Thyroid gland (tissue), 4 donors: Measurements from ENCODE around the gene HTD2. TPM values are rescaled to one million over a fixed set of nuclear protein-coding genes. Genes with fewer than 3 reads are reported as not detected.
"Not testable (repeated sequence)": the region's sequence is repeated elsewhere in the genome, so short reads cannot be mapped to it uniquely, and the experiment has no call there.

Experiments
- DNase-seq, 2 donors: peaks; one replicate each; pipeline ENCODE4 v3.0.0-alpha.2; 2019
- H3K27ac ChIP-seq, 3 donors: fragments of 200-600 bp; sonication (generic); 1 replicate in 2 of 3; 2 replicates in 1 of 3; pipeline ENCODE4 v1.5.1; 2016 to 2019; ENCODE audit warnings: mild to moderate bottlenecking in 1 of 3, moderate library complexity in 1 of 3
- H3K27me3 ChIP-seq: fragments of 200-600 bp; sonication (generic); one replicate; pipeline ENCODE4 v1.5.1; 2019
- H3K36me3 ChIP-seq, 2 donors: fragments of 200-600 bp; sonication (generic); one replicate each; pipeline ENCODE4 v1.5.1; 2016 to 2019
- H3K4me1 ChIP-seq, 2 donors: fragments of 200-600 bp; sonication (generic); one replicate each; pipeline ENCODE4 v1.5.1; 2017 to 2019
- H3K4me3 ChIP-seq, 3 donors: fragments of 200-600 bp; sonication (generic); replicated peaks in 1 of 3; 1 replicate in 2 of 3; 2 replicates in 1 of 3; pipeline ENCODE4 v1.5.1; 2016; ENCODE audit warnings: mild to moderate bottlenecking in 1 of 3
- H3K9me3 ChIP-seq: fragments of 200-600 bp; sonication (generic); one replicate; pipeline ENCODE4 v1.5.1; 2017
- POLR2A ChIP-seq, 2 donors: fragments of 450-650 bp; IDR thresholded peaks; one replicate each; pipeline ENCODE4 v1.6.1; 2017; ENCODE audit warnings: antibody characterized with exemption in 2 of 2, mild to moderate bottlenecking in 2 of 2, moderate library complexity in 1 of 2
- whole genome bisulfite sequencing, 2 donors: methylation state at CpG; one replicate each; pipeline ENCODE4 v1.1.5; 2017; 5-methylcytosine and 5-hydroxymethylcytosine counted together
- intact Hi-C: fragments of 100-400 bp; cut with DNase I; formaldehyde crosslinking; loops from one replicate; pipeline ENCODE4 v1.15.1; 2023
- total RNA-seq, 4 donors: library from RNA; depleted of rRNA; stranded (reverse); fragments of >200 nt; gene quantifications; one replicate each; pipeline ENCODE4 v1.2.3, GENCODE V29; 2016
- TF ChIP-seq, protein P1 (sequence below), 6 experiments: fragments of 200-600 bp in 3 of 6; fragments of 450-650 bp in 3 of 6; sonication (generic) in 3 of 6; IDR thresholded peaks; one replicate each; pipeline ENCODE4 v1.5.1; 2016 to 2019; ENCODE audit warnings: antibody characterized with exemption in 6 of 6, mild to moderate bottlenecking in 2 of 6, inconsistent platforms in 1 of 6, moderate library complexity in 1 of 6

HTD2 gene
- total RNA-seq, 4 donors from 2014 or later, result 8.4 to 19.8 (median 18.6) TPM

DNA sequence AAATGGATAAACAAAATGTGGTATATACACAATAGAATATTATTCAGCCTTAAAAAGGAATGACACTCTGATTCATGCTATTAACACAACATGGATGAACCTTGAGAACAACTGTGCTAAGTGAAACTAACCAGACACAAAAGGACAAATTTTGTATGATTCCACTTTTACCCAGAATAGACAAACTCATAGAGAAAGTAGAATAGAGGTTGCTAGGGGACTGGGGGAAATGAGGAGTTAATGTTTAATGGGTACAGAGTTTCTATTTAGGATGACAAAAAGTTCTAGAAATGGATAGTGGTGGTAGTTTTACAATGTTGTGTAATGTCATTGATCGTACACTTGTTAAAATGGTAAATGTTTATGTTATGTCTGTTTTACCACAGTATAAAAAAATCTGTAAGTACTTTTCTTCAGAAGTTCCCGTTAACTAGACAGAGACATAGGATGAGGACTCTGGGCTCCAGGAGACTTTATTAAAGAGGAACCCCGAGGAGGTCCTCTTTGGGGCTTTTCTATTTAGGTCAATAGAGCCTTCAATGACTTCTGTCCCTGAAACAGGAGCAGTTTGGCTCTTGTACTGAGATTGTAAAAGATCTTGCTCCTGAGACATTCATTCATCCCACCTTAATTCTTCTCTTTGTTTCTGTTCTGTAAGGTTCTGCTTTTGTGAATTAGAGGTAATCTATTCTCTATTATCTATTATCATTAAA, 44.2 kb upstream of the HTD2 start:
- intact Hi-C loops, result no loop called here

DNA sequence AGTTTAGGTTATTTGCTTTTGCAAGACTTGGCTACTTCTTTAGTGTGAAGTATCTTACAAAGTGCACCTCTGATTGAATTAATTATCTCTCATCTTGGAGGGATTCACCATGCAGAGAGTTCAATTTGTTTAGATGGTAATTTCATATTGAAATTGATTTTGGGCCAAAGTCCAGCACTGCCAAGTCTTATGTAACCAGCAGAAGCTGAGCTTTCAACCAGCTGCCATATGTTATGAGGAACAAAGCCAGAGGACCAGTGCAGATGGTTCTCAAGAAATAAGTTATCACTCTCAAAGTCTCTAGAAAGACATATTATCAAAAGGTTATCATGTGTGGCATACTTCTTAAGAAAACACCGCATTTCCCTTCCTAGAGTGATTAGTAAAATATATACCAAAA, 39.7 kb upstream of the HTD2 start:
- Histone ChIP-seq H3K36me3 (peaks cover 6 to 9% of the 10 kb centered on the region in 2 donors), H3K27me3 (no peaks in the 10 kb centered on the region), H3K4me3 (no peak overlapping the region), H3K27ac (no peak overlapping the region), H3K9me3 (no peaks in the 10 kb centered on the region), H3K4me1 (no peaks in the 10 kb centered on the region)
- intact Hi-C loops, result no loop called here
- TF ChIP-seq POLR2A (IDR thresholded peaks at IDR 0.05), result no peak
- TF ChIP-seq, protein P1, sequence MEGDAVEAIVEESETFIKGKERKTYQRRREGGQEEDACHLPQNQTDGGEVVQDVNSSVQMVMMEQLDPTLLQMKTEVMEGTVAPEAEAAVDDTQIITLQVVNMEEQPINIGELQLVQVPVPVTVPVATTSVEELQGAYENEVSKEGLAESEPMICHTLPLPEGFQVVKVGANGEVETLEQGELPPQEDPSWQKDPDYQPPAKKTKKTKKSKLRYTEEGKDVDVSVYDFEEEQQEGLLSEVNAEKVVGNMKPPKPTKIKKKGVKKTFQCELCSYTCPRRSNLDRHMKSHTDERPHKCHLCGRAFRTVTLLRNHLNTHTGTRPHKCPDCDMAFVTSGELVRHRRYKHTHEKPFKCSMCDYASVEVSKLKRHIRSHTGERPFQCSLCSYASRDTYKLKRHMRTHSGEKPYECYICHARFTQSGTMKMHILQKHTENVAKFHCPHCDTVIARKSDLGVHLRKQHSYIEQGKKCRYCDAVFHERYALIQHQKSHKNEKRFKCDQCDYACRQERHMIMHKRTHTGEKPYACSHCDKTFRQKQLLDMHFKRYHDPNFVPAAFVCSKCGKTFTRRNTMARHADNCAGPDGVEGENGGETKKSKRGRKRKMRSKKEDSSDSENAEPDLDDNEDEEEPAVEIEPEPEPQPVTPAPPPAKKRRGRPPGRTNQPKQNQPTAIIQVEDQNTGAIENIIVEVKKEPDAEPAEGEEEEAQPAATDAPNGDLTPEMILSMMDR (IDR thresholded peaks at IDR 0.05), result no peak
- 85 to 94% methylated on average over 1 of the region's 1 CpG for WGBS, 2 donors
- no peak for DNase-seq

More for the DNA sequence above, 44.2 kb upstream of the HTD2 start:
- Histone ChIP-seq H3K27me3 (no peaks in the 10 kb centered on the region), H3K27ac (no peak overlapping the region), H3K9me3 (no peaks in the 10 kb centered on the region), H3K4me3 (no peak overlapping the region), H3K4me1 (no peaks in the 10 kb centered on the region), H3K36me3 (peaks cover 4 to 6% of the 10 kb centered on the region in 2 donors)
- TF ChIP-seq POLR2A (IDR thresholded peaks at IDR 0.05), result no peak
- TF ChIP-seq, protein P1 (IDR thresholded peaks at IDR 0.05), result no peak
- 94% methylated on average over 3 of the region's 3 CpGs for whole genome bisulfite sequencing, 2 donors
- DNase-seq, result no peak

DNA sequence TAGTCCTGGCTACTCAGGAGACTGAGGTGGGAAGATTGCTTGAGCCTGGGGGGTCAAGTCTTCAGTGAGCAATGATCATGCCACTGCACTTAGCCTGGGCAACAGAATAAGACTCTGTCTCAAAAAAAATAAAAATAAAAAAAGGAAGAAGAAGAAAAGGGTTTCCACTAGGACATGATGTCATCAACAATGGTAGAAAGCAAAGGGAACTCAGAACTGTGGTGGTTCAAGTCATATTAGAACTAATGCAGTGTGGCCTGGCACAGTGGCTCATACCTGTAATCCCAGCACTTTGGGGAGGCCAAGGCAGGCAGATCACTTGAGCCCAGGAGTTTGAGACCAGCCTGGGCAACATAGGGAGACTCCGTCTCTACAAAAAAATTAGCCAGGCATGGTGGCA, 38.8 kb upstream of the HTD2 start:
- WGBS, 2 donors, result 100% methylated on average over 1 of the region's 1 CpG
- H3K4me1 ChIP-seq, H3K36me3 ChIP-seq, H3K4me3 ChIP-seq, H3K9me3 ChIP-seq, intact Hi-C loops, DNase-seq, H3K27me3 ChIP-seq, H3K27ac ChIP-seq: not testable (repeated sequence)

DNA sequence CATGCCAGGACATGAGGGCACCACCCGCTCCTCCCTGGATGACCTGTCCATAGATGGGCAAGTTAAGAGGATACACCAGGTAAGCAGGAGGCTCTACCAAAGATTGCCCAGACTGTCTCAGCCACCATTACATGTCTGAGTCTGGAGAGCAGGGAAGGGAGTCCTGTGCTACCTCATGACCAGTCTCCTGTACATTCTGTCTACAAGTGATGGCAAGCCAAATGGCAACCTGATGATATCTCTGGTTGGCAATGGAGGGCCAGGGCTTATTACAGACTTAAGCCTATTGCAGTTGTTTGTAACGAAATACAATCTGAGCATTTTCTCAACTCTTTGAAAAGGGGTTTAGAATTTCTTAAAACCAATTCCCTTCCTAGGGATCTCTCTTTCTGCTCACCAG, 37.0 kb upstream of the HTD2 start:
- no peaks in the 10 kb centered on the region for H3K27me3 ChIP-seq
- H3K27ac ChIP-seq, result no peak overlapping the region
- TF ChIP-seq POLR2A (IDR thresholded peaks at IDR 0.05), result no peak
- TF ChIP-seq, protein P1 (IDR thresholded peaks at IDR 0.05), result no peak
- DNase-seq, result no peak
- H3K9me3 ChIP-seq, result no peaks in the 10 kb centered on the region
- H3K4me1 ChIP-seq, result no peaks in the 10 kb centered on the region
- intact Hi-C loops, result no loop called here
- H3K4me3 ChIP-seq, result no peak overlapping the region
- 94 to 100% methylated on average over 2 of the region's 2 CpGs for WGBS, 2 donors
- peaks cover 6 to 9% of the 10 kb centered on the region in 2 donors for H3K36me3 ChIP-seq

DNA sequence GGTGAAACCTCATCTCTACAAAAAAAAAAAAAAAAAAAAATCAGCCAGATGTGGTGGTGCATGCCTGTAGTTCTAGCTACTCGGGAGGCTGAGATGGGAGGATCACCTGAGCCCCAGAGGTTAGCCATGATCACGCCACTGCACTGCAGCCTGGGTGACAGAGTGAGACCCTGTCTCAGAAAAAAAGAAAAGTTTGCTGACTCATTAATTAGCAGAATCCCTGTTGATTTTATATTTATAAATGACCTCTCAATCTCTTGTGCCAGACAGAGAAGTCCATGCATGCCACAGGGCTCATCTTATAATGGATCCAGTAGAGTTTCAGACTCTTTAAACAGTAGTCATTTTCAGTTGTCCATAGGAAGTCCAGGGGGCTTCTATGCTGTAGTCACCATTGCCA, 35.8 kb upstream of the HTD2 start:
- H3K36me3 ChIP-seq, result peaks cover 6 to 9% of the 10 kb centered on the region in 2 donors
- no peak overlapping the region for H3K27ac ChIP-seq
- no peak for TF ChIP-seq POLR2A (IDR thresholded peaks at IDR 0.05)
- TF ChIP-seq, protein P1 (IDR thresholded peaks at IDR 0.05), result no peak
- H3K4me1 ChIP-seq, result no peaks in the 10 kb centered on the region
- no peaks in the 10 kb centered on the region for H3K9me3 ChIP-seq
- no peaks in the 10 kb centered on the region for H3K27me3 ChIP-seq
- intact Hi-C loops, result no loop called here
- WGBS, 2 donors, result 95 to 97% methylated on average over 2 of the region's 2 CpGs
- H3K4me3 ChIP-seq, result no peak overlapping the region
- DNase-seq, result no peak
